ENCODE measurements around the gene KMT2E. TPM values are rescaled to one million over a fixed set of nuclear protein-coding genes. Genes with fewer than 3 reads are reported as not detected.
"Not testable (repeated sequence)": the region's sequence is repeated elsewhere in the genome, so short reads cannot be mapped to it uniquely, and the experiment has no call there.

The KMT2E gene
- total RNA-seq, 4 donors from 2014 or later = 93.9 to 208 (median 118) TPM

DNA sequence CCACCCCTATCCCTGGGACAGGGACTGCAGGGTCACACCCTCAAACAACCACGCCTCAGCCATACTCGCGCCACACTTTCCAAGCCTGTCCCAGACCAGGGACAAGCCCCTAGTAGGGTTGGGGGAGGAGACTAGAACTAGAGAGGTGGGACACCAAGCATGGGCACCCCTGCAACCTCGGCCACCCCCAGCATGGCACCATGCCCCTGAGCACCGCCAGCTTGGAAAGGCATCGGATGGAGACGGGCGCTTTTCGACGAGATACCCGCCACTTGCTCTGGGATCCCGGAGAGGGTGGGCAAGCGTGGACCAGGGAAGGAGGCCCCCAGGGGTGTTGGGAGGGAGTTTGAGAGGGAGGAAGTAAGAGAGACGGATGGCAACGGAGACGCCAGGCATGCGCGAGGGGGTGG lies 13.1 kb upstream of the KMT2E start:
- Histone ChIP-seq H3K4me1 (peaks cover 89% of the 10 kb centered on the region), H3K36me3 (no peaks in the 10 kb centered on the region), H3K4me3 (no peak overlapping the region), H3K27me3 (no peaks in the 10 kb centered on the region), H3K27ac (no peak overlapping the region), H3K9me3 (no peaks in the 10 kb centered on the region)
- WGBS = 96% methylated on average over 18 of the region's 18 CpGs
- DNase-seq (ENCODE audit: low spot score in 2 of 2) = no peak
- TF ChIP-seq, protein P1, sequence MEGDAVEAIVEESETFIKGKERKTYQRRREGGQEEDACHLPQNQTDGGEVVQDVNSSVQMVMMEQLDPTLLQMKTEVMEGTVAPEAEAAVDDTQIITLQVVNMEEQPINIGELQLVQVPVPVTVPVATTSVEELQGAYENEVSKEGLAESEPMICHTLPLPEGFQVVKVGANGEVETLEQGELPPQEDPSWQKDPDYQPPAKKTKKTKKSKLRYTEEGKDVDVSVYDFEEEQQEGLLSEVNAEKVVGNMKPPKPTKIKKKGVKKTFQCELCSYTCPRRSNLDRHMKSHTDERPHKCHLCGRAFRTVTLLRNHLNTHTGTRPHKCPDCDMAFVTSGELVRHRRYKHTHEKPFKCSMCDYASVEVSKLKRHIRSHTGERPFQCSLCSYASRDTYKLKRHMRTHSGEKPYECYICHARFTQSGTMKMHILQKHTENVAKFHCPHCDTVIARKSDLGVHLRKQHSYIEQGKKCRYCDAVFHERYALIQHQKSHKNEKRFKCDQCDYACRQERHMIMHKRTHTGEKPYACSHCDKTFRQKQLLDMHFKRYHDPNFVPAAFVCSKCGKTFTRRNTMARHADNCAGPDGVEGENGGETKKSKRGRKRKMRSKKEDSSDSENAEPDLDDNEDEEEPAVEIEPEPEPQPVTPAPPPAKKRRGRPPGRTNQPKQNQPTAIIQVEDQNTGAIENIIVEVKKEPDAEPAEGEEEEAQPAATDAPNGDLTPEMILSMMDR (IDR thresholded peaks at IDR 0.05) = no peak
- no peak for TF ChIP-seq EP300 (IDR thresholded peaks at IDR 0.05)
- TF ChIP-seq POLR2A (IDR thresholded peaks at IDR 0.05) = no peak
- no peak for TF ChIP-seq POLR2AphosphoS5 (IDR thresholded peaks at IDR 0.05)

DNA sequence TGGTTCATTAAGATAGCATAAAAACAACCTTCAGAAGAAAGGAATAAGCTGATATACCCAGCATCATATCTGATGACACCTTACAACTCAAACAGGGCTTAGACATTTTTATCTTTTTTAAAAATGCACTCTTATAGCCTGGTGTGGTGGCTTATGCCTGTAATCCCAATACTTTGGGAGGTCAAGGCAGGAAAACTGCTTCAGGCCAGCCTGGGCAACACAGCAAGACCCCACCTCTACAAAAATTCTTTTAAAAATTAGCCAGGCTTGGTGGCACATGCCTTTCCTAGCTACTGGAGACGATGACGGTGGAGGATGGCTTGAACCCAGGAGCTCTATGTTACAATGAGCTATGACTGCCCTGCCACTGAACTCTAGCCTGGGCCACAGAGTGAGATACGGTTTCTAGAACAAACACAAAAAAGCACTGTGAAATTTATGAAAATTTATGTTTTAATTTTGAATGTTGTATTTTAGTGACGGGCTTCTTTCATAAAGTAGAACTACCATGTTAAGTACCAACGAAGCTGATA lies 12.3 kb upstream of the KMT2E start:
- WGBS = 71% methylated on average over 5 of the region's 5 CpGs
- H3K4me3 ChIP-seq = no peak overlapping the region
- H3K27me3 ChIP-seq = no peaks in the 10 kb centered on the region
- TF ChIP-seq EP300 (IDR thresholded peaks at IDR 0.05) (no peak), POLR2AphosphoS5 (IDR thresholded peaks at IDR 0.05) (no peak), POLR2A (IDR thresholded peaks at IDR 0.05) (no peak)
- TF ChIP-seq, protein P1 (IDR thresholded peaks at IDR 0.05) = no peak
- H3K4me1 ChIP-seq = peaks cover 97% of the 10 kb centered on the region
- peak overlapping the region; percentile 32 for H3K27ac ChIP-seq
- H3K36me3 ChIP-seq = no peaks in the 10 kb centered on the region
- no peaks in the 10 kb centered on the region for H3K9me3 ChIP-seq
- no peak for DNase-seq (ENCODE audit: low spot score in 2 of 2)

DNA sequence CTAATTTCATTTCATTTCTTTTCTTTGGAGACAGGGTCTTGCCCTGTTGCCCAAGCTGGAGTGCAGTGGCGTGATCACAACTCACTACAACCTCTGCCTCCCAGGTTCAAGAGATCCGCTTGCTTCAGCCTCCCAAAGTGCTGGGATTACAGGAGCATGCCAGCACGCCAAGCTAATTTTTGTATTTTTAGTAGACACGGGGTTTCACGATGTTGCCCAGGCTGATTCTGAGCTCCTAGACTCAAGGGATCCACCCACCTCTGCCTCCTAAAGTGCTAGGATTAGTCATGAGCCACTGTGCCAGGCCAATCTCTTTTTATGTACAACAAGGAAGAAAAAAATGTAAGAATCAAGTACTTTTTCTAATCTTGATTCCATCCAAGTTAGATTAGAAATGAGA lies 10.7 kb upstream of the KMT2E start:
- no peaks in the 10 kb centered on the region for H3K9me3 ChIP-seq
- DNase-seq (ENCODE audit: low spot score in 2 of 2) = no peak
- peaks cover 99% of the 10 kb centered on the region for H3K4me1 ChIP-seq
- no peaks in the 10 kb centered on the region for H3K36me3 ChIP-seq
- H3K27me3 ChIP-seq = no peaks in the 10 kb centered on the region
- peak overlapping the region; percentile 82 for H3K27ac ChIP-seq
- TF ChIP-seq EP300 (IDR thresholded peaks at IDR 0.05) (no peak), POLR2AphosphoS5 (IDR thresholded peaks at IDR 0.05) (no peak), POLR2A (IDR thresholded peaks at IDR 0.05) (no peak)
- TF ChIP-seq, protein P1 (IDR thresholded peaks at IDR 0.05) = no peak
- H3K4me3 ChIP-seq = peak overlapping the region; percentile 20
- WGBS = 12% methylated on average over 5 of the region's 5 CpGs

DNA sequence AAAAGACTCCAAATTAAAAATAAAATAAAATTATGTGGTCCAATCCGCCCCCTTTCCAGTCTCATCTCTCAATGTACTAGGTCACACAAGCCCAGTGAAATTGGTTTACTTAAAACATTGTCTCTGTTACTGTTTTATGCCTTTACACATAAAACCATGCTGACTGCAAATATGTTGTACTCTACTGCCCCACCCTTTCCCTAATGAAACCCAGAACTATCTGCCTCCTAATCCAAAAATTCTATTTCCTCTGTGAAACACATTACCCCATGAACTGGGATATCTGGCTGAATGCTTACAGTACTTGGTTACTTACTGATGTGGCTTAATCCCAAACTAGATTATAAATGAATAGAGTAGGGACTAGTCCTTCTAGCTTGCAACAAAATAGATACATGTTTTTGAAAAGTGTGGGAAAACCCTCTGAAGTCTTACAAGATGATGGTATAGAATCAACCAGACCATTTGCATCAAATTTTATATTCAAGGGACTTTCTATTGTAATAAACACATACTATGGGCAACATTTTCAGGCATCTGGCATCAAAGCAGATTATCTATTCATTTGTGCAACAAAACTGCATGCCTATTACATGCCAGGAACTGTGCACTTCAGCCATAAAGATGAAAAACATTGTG lies 10.0 kb upstream of the KMT2E start:
- Histone ChIP-seq H3K4me1 (peaks cover 99% of the 10 kb centered on the region), H3K27me3 (no peaks in the 10 kb centered on the region), H3K27ac (peak overlapping the region; percentile 82), H3K4me3 (peak overlapping the region; percentile 20), H3K9me3 (no peaks in the 10 kb centered on the region), H3K36me3 (no peaks in the 10 kb centered on the region)
- no peak for DNase-seq (ENCODE audit: low spot score in 2 of 2)
- TF ChIP-seq EP300 (IDR thresholded peaks at IDR 0.05) (no peak), POLR2A (IDR thresholded peaks at IDR 0.05) (no peak), POLR2AphosphoS5 (IDR thresholded peaks at IDR 0.05) (no peak)
- TF ChIP-seq, protein P1 (IDR thresholded peaks at IDR 0.05) = no peak
- WGBS = 57% methylated on average over 1 of the region's 1 CpG

DNA sequence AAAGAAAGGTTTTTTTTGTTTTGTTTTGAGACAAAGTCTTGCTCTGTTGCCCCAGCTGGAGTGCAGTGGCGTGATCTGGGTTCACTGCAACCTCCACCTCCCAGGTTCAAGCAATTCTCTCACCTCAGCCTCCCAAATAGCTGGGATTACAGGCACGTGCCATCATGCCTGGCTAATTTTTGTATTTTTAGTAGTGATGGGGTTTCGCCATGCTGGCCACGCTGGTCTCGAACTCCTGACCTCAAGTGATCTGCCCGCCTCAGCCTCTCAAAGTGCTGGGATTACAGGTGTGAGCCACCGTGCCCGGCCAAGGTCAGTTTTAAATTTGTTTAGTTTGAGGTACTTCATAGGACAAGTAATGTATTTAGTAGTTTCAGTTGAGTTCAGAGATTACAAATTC lies 9.0 kb upstream of the KMT2E start:
- Histone ChIP-seq H3K4me1 (peaks cover 98% of the 10 kb centered on the region), H3K27ac (peak overlapping the region; percentile 82)
- H3K4me3 ChIP-seq; H3K36me3 ChIP-seq; DNase-seq (ENCODE audit: low spot score in 2 of 2); H3K27me3 ChIP-seq; H3K9me3 ChIP-seq: not testable (repeated sequence)
- WGBS = 80% methylated on average over 8 of the region's 8 CpGs

DNA sequence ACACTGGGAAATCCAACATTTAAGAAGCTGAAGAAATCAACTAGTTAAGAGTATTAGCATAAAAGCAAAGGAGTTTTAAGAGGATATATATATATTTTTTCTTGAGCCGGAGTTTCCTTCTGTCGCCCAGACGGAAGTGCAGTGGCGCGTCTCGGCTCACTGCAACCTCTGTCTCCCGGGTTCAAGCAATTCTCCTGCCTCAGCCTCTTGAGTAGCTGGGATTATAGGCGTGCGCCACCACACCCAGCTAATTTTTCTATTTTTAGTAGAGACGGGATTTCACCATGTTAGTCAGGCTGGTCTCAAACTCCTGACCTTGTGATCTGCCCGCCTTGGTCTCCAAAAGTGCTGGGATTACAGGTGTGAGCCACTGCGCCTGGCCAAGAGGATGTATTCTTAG lies 8.5 kb upstream of the KMT2E start:
- H3K36me3 ChIP-seq; H3K9me3 ChIP-seq; H3K4me3 ChIP-seq; DNase-seq (ENCODE audit: low spot score in 2 of 2); H3K27ac ChIP-seq; H3K27me3 ChIP-seq: not testable (repeated sequence)
- H3K4me1 ChIP-seq = peaks cover 98% of the 10 kb centered on the region
- WGBS = 91% methylated on average over 12 of the region's 12 CpGs
